IMR-90 (cell line): ENCODE results near the gene SLC5A10.

Experiments
- CEBPB ChIP-seq: IDR thresholded peaks from 2 replicates; pipeline ENCODE4 v1.6.1; 2012; ENCODE audit warnings: low read depth, low read length, improper control_type of control experiment
- CHD1 ChIP-seq: IDR thresholded peaks from 2 replicates; pipeline ENCODE4 v1.6.1; 2012; ENCODE audit warnings: low read depth, low read length, improper control_type of control experiment
- CTCF ChIP-seq: conservative IDR thresholded peaks from 2 replicates; pipeline ENCODE4 v1.5.1; 2012; ENCODE audit warnings: mild to moderate bottlenecking, low read depth, low read length, improper control_type of control experiment
- ELK1 ChIP-seq: fragments of 150-350 bp; IDR thresholded peaks from 2 replicates; pipeline ENCODE4 v1.6.1; 2016; ENCODE audit warnings: low read depth, mild to moderate bottlenecking, low read length, moderate library complexity, borderline replicate concordance
- MAFK ChIP-seq: IDR thresholded peaks from 2 replicates; pipeline ENCODE4 v1.6.1; 2012; ENCODE audit warnings: low read depth, low read length, improper control_type of control experiment
- MXI1 ChIP-seq: IDR thresholded peaks from 2 replicates; pipeline ENCODE4 v1.6.1; 2012; ENCODE audit warnings: low read depth, mild to moderate bottlenecking, low read length, moderate library complexity, borderline replicate concordance
- NFE2L2 ChIP-seq: fragments of 150-350 bp; IDR thresholded peaks from 2 replicates; pipeline ENCODE4 v1.6.1; 2016; ENCODE audit warnings: low read depth, mild to moderate bottlenecking, low read length
- POLR2A ChIP-seq: IDR thresholded peaks from 2 replicates; pipeline ENCODE4 v1.6.1; 2012; ENCODE audit warnings: mild to moderate bottlenecking, low read depth, low read length
- RCOR1 ChIP-seq: IDR thresholded peaks from 2 replicates; pipeline ENCODE4 v1.6.1; 2012; ENCODE audit warnings: mild to moderate bottlenecking, low read length, improper control_type of control experiment; ENCODE audit not compliant: insufficient replicate concordance
- RFX5 ChIP-seq: IDR thresholded peaks from 2 replicates; pipeline ENCODE4 v1.8.0; 2012; ENCODE audit warnings: low read depth, mild to moderate bottlenecking, low read length, moderate library complexity
- SMC3 ChIP-seq: fragments of 150-350 bp; IDR thresholded peaks from 2 replicates; pipeline ENCODE4 v1.6.1; 2016; ENCODE audit warnings: low read depth, mild to moderate bottlenecking, antibody characterized with exemption, low read length, moderate library complexity

- TF ChIP-seq CTCF: no peak
- no peak for TF ChIP-seq RFX5
- no peak for TF ChIP-seq ELK1
- TF ChIP-seq CEBPB: no peak
- TF ChIP-seq MXI1: no peak
- no peak for TF ChIP-seq POLR2A
- TF ChIP-seq MAFK: no peak
- TF ChIP-seq SMC3: no peak
- TF ChIP-seq RCOR1: no peak
- no peak for TF ChIP-seq NFE2L2
- TF ChIP-seq CHD1: no peak
Measured at GRCh38 chr17:19013226-19013625, 61.3 kb downstream of the SLC5A10 start.
